NCI-H1092 (cell line): ENCODE data around the gene CORO1A.
"Not testable (repeated sequence)": the region's sequence is repeated elsewhere in the genome, so short reads cannot be mapped to it uniquely, and the experiment has no call there.

Experiments
- DNase-seq: peaks from one replicate; lab custom pipeline; 2025; lab: John Stamatoyannopoulos, UW

The CORO1A gene

GRCh38 chr16:30205541-30206236 is 22.3 kb downstream of the CORO1A start:
- not testable (repeated sequence) for DNase-seq

- not testable (repeated sequence) for DNase-seq
Observed at GRCh38 chr16:30206252-30206651, 22.9 kb downstream of the CORO1A start.

GRCh38 chr16:30207063-30207704 is 23.8 kb downstream of the CORO1A start:
- DNase-seq: not testable (repeated sequence)

GRCh38 chr16:30209032-30209431 is 25.6 kb downstream of the CORO1A start:
- DNase-seq: not testable (repeated sequence)

GRCh38 chr16:30211414-30211813 is 28.0 kb downstream of the CORO1A start:
- DNase-seq: not testable (repeated sequence)

GRCh38 chr16:30217082-30217481 is 33.7 kb downstream of the CORO1A start:
- not testable (repeated sequence) for DNase-seq
